Bronchial epithelial cell (primary cell): Measurements from ENCODE around the gene TXNRD1. TPM values are rescaled to one million over a fixed set of nuclear protein-coding genes. Genes with fewer than 3 reads are reported as not detected.

Source experiments
- DNase-seq: peaks from one replicate; pipeline ENCODE4 v3.0.0-alpha.2; 2010; ENCODE audit warnings: low read depth
- FAIRE-seq: peaks from 2 replicates; lab custom pipeline; 2011; peaks lifted over from hg19 to GRCh38; lab: Jason Lieb, UNC
- H3K27me3 ChIP-seq: 2 replicates; pipeline ENCODE4 v1.5.1; 2011; ENCODE audit warnings: low read length; ENCODE audit not compliant: control insufficient read depth, insufficient read depth
- H3K36me3 ChIP-seq: 2 replicates; pipeline ENCODE4 v1.5.1; 2011; ENCODE audit warnings: low read length; ENCODE audit not compliant: control insufficient read depth, insufficient read depth
- H3K4me3 ChIP-seq: 2 replicates; pipeline ENCODE4 v1.5.1; 2011; ENCODE audit warnings: mild to moderate bottlenecking, low read depth, low read length, control low read depth
- total RNA-seq: library from RNA; depleted of rRNA; stranded (reverse); fragments of >200 nt; gene quantifications from 2 replicates; pipeline ENCODE4 v1.2.1, GENCODE V29; 2014
- TF ChIP-seq, protein P1 (sequence below): IDR thresholded peaks from 2 replicates; pipeline ENCODE4 v1.5.1; 2011; ENCODE audit warnings: mild to moderate bottlenecking, moderate library complexity, low read length, control low read depth, inconsistent platforms; ENCODE audit not compliant: insufficient read depth, severe bottlenecking

The TXNRD1 gene
- 60.2 and 88.2 TPM in 2 replicates for total RNA-seq

DNA sequence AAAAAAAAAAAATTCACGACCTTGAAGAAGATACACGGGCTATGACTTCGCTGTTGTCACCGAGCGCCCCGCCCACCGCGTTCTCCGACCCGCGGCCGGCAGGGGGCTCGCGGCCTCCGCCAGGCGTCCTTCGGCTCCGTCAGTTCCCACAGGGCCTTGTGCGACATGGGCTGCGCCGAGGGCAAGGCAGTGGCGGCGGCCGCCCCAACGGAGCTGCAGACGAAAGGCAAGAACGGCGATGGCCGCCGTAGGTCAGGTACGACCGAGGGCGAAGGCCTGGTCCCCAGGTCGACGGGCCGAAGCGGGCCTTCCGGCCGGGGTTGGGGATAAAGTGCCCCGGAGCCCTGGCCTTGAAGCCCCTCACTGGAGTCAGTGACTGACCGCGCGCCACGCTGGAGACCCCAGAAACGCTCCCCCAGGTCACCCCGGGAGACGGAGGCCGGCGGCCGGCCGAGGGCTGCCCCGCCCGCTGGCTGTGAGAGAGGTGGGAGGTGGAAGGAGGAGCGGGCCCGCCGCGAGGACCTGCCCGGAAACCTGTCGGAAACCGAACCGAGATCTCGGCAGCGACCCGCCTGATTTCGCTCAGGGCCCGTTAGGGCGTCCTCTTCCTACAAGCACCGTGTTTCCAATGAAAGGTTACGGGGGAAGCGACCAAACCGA lies at the start of gene TXNRD1:
TXNRD1 (plus strand) TSS at position 142 of the 660 bp plus-strand sequence; CDS start at position 166, 24 bp downstream.
- DNase-seq = peak; percentile 55
- Histone ChIP-seq H3K36me3 (no peaks in the 10 kb centered on the region), H3K4me3 (peak within 1 kb of the TSS; percentile 50), H3K27me3 (no peaks in the 10 kb centered on the region)
- no peak for FAIRE-seq
- TF ChIP-seq, protein P1, sequence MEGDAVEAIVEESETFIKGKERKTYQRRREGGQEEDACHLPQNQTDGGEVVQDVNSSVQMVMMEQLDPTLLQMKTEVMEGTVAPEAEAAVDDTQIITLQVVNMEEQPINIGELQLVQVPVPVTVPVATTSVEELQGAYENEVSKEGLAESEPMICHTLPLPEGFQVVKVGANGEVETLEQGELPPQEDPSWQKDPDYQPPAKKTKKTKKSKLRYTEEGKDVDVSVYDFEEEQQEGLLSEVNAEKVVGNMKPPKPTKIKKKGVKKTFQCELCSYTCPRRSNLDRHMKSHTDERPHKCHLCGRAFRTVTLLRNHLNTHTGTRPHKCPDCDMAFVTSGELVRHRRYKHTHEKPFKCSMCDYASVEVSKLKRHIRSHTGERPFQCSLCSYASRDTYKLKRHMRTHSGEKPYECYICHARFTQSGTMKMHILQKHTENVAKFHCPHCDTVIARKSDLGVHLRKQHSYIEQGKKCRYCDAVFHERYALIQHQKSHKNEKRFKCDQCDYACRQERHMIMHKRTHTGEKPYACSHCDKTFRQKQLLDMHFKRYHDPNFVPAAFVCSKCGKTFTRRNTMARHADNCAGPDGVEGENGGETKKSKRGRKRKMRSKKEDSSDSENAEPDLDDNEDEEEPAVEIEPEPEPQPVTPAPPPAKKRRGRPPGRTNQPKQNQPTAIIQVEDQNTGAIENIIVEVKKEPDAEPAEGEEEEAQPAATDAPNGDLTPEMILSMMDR = peak; percentile 93

DNA sequence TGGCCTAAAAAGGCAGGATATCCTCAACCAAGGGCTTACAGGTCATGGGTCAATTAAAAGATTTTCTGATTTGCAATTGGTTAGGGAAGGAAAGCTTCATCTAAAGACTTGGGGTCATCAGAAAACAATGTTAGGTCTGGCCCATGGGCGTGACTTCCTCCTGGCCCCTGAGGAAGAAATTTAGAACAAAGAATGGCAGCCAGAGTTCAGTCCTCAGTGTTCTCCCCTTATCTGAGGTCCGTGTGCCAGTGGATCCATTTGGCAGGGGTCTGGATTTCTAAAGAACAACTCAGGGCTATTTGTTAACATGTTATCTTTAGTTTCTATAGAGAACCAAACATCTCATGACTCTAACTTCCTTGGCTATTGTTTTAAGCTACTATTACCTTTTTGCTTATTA lies 49.8 kb upstream of the TXNRD1 start:
- TF ChIP-seq, protein P1 = no peak
- H3K36me3 ChIP-seq = no peaks in the 10 kb centered on the region
- peaks cover 1% of the 10 kb centered on the region for H3K27me3 ChIP-seq
- FAIRE-seq (no peak), DNase-seq (no peak)
- no peak overlapping the region for H3K4me3 ChIP-seq

DNA sequence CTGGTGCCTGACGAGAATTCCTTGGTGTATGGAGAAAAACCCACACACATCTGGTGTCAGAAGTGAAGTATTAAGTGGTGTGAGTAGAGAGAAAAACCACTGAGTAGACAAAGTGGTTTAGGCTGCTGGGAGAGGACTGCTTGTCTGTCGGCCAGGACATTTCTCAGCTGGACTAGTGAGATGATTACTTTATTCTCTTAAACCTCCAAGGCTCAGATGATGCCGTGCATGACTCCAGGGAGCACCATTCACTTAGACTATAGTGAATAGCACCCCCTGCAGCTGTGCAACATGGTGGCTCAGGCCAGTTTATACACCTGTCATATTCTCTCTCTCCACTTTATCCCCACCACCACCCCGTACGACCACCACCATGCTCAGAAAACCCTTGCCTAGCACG lies 49.1 kb upstream of the TXNRD1 start:
- TF ChIP-seq, protein P1 = no peak
- Histone ChIP-seq H3K36me3 (no peaks in the 10 kb centered on the region), H3K4me3 (no peak overlapping the region), H3K27me3 (peaks cover 1% of the 10 kb centered on the region)
- FAIRE-seq (no peak), DNase-seq (no peak)

DNA sequence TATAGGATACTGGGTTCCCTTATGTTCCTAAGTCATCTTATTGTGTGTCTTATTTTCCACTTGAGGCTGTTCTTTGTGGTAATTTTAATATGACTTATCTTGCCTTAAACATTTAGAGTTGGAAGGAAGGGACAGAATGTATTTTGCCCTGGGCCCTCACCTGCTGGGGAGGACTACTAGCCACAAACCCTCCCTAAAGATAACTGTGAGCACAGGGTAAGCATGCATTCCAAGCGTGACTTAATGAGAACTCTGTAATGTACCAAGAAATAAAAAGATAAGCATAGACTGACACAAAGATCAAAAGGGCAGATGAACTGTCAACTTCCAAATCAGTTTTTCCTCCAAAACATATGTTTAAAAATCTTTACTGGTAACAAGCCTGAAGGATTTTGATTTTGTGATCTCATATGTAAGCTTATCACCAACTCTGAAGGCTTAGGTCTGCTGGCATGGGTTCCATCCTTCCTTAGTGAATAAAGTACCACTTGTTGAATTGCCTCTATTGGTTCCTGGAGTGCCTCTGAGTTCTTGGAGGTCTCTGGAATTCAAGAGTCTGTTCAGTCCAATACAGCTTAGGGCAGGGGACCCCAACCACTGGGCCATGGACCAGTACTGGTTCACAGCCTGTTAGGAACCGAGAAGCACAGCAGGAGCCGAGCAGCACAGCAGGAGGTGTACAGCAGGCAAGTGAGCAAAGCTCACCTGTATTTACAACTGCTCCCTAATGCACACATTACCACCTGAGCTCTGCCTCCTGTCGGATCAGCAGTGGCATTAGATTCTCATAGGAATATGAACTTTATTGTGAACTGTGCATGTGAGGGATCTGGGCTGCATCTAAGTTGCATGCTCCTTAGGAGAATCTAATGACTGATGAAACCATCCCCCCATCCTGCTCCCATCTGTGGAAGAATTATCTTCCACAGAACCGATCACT lies 47.8 kb upstream of the TXNRD1 start:
- TF ChIP-seq, protein P1 = no peak
- peaks cover 1% of the 10 kb centered on the region for H3K27me3 ChIP-seq
- no peaks in the 10 kb centered on the region for H3K36me3 ChIP-seq
- no peak overlapping the region for H3K4me3 ChIP-seq
- no peak for DNase-seq
- FAIRE-seq = no peak

DNA sequence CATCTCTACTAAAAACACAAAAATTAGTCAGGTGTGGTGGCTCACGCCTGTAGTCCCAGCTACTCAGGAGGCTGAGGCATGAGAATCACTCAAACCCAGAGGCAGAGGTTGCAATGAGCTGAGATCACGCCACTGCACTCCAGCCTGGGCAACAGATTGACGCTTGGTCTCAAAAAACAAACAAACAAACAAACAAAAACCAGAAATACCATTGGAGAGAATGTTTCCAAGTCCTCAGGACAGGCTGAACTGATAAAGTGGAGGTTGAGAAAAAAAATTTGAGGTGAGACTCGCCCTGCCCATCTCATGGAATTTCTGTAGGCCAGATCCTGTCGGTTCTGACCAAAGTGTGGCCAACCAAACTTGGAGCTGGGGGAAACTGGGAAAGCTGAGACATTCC lies 47.0 kb upstream of the TXNRD1 start:
- H3K4me3 ChIP-seq = no peak overlapping the region
- TF ChIP-seq, protein P1 = no peak
- peaks cover 1% of the 10 kb centered on the region for H3K27me3 ChIP-seq
- FAIRE-seq (no peak), DNase-seq (no peak)
- H3K36me3 ChIP-seq = no peaks in the 10 kb centered on the region
